ENCODE measurements around the gene GJD3.
"Not testable (repeated sequence)": the region's sequence is repeated elsewhere in the genome, so short reads cannot be mapped to it uniquely, and the experiment has no call there.

GJD3 gene

GRCh38 chr17:40402668-40403067, 38.1 kb upstream of the GJD3 start:
- no peak overlapping the region for H3K4me3 ChIP-seq (ENCODE audit: low read depth, low read length)
- TF ChIP-seq, protein P1, sequence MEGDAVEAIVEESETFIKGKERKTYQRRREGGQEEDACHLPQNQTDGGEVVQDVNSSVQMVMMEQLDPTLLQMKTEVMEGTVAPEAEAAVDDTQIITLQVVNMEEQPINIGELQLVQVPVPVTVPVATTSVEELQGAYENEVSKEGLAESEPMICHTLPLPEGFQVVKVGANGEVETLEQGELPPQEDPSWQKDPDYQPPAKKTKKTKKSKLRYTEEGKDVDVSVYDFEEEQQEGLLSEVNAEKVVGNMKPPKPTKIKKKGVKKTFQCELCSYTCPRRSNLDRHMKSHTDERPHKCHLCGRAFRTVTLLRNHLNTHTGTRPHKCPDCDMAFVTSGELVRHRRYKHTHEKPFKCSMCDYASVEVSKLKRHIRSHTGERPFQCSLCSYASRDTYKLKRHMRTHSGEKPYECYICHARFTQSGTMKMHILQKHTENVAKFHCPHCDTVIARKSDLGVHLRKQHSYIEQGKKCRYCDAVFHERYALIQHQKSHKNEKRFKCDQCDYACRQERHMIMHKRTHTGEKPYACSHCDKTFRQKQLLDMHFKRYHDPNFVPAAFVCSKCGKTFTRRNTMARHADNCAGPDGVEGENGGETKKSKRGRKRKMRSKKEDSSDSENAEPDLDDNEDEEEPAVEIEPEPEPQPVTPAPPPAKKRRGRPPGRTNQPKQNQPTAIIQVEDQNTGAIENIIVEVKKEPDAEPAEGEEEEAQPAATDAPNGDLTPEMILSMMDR (conservative IDR thresholded peaks at IDR 0.05; ENCODE audit: low read depth, low read length), result no peak
- DNase-seq (ENCODE audit: low read depth), result no peak

DNA sequence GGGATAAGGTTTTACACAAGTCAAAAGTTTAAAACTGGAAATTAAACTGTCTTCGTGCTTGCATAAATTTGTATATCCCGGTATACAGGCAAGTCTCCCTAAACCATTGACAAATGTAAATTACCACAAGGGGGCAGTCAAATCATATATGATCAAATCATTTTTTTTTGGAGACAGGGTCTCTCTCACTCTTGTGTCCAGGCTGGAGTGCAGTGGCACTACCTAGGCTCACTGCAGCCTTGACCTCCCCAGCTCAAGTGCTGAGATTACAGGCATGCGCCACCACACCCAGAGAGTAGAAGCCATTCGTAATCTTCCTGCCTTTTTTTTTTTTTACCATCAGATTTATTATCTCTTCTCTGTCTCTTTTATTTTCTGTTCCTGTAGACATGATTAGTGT, 34.6 kb upstream of the GJD3 start:
- DNase-seq (ENCODE audit: low read depth), result peak; percentile 82
- TF ChIP-seq, protein P1 (conservative IDR thresholded peaks at IDR 0.05; ENCODE audit: low read depth, low read length), result peak; percentile 60
- H3K4me3 ChIP-seq (ENCODE audit: low read depth, low read length), result no peak overlapping the region

- DNase-seq (ENCODE audit: low read depth); H3K4me3 ChIP-seq (ENCODE audit: low read depth, low read length): not testable (repeated sequence)
Measured at GRCh38 chr17:40386555-40386954, 22.0 kb upstream of the GJD3 start.

GRCh38 chr17:40382251-40382650, 17.7 kb upstream of the GJD3 start:
- H3K4me3 ChIP-seq (ENCODE audit: low read depth, low read length), result no peak overlapping the region
- DNase-seq (ENCODE audit: low read depth), result no peak
- TF ChIP-seq, protein P1 (conservative IDR thresholded peaks at IDR 0.05; ENCODE audit: low read depth, low read length), result no peak

GRCh38 chr17:40378966-40379365, 14.4 kb upstream of the GJD3 start:
- no peak for DNase-seq (ENCODE audit: low read depth)
- no peak overlapping the region for H3K4me3 ChIP-seq (ENCODE audit: low read depth, low read length)
- TF ChIP-seq, protein P1 (conservative IDR thresholded peaks at IDR 0.05; ENCODE audit: low read depth, low read length), result no peak

DNA sequence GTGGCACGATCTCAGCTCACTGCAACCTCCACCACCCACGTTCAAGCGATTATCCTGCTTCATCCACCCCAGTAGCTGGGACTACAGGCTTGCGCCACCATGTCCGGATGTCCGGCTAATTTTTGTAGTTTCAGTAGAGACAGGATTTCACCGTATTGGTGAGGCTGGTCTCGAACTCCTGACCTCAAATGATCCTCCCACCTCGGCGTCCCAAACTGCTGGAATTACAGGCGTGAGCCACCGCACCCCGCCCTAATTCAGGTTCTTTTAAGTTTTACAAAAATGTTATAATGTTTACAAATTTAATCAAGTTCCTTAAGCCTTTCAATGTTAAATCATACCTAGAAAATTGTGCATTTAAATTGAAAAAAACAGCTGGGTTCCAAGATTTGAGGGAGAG, 13.3 kb upstream of the GJD3 start:
- H3K4me3 ChIP-seq (ENCODE audit: low read depth, low read length), result no peak overlapping the region
- DNase-seq (ENCODE audit: low read depth), result no peak
- TF ChIP-seq, protein P1 (conservative IDR thresholded peaks at IDR 0.05; ENCODE audit: low read depth, low read length), result no peak

GRCh38 chr17:40376541-40376940, 12.0 kb upstream of the GJD3 start:
- H3K4me3 ChIP-seq (ENCODE audit: low read depth, low read length); DNase-seq (ENCODE audit: low read depth): not testable (repeated sequence)

- not testable (repeated sequence) for H3K4me3 ChIP-seq (ENCODE audit: low read depth, low read length); DNase-seq (ENCODE audit: low read depth)
Measured at GRCh38 chr17:40375786-40376185, 11.2 kb upstream of the GJD3 start.

GRCh38 chr17:40374821-40375498, 10.4 kb upstream of the GJD3 start:
- DNase-seq (ENCODE audit: low read depth), result no peak
- no peak overlapping the region for H3K4me3 ChIP-seq (ENCODE audit: low read depth, low read length)
- TF ChIP-seq, protein P1 (conservative IDR thresholded peaks at IDR 0.05; ENCODE audit: low read depth, low read length), result no peak
